ENCODE results near the gene BSN. TPM values are rescaled to one million over a fixed set of nuclear protein-coding genes. Genes with fewer than 3 reads are reported as not detected.
A peak's percentile ranks its signal among the peaks of the same experiment; 100 is the strongest.

The BSN gene
- total and polyA plus RNA-seq, 2 donors (not counting 3 experiments of a cell fraction or from before 2014, with no cell fraction given) = 0.04 to 0.27 TPM

DNA sequence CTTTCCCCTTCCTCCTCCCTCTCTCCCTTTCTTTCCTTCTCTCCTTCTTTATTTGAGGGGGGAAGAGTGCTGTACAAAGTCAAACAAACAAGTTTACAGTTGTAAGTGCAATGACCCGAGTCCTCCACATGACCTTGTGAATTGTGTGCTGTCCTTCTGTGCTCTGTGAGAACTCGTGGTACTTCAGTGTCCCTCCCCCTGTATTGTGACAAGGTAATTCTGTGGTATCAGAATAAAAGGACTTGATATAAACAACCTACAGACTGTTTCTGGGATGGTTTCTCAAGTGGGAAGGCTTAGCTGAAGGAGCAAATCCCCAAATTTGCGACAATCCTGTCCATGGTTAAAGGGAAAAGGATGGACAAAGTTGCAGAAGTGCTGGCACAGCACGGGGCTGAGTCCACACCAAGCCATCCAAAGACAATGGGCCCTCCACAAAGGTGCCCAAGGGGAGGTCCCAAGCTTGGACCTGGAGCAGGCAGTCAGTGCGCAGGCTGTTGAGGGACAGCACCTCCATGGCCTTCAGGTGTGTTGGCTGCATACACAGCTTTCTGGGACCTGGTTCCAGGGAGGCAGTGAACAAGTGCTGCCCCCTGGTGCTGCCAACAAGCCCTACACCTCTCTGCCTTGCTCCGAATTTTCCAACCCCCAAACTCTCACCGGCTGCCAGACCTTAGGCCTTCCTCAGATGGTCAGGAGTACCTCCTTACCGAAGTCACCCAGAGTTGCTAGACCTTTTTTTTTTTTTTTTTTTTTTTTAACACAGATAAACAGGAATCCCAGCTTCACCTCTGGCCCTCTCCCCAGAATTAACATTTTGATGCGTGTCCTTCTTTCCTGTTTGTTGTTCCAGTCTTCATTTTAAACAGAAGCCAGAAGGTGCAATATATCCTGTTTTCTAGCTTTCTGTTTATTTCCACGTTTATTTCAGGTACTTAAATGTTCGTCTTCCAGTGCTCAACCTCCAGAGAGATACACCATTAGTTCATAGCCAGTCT is 117.3 kb downstream of the BSN start:
- Histone ChIP-seq H3K4me1 (ENCODE audit: control insufficient read depth, extremely low read depth, insufficient read depth, low read length) (peaks cover 4% of the 10 kb centered on the region), H2AFZ (ENCODE audit: low read depth, low read length) (no peak overlapping the region), H3K27me3 (ENCODE audit: control insufficient read depth in 2 of 2, insufficient read depth in 2 of 2, low read length in 2 of 2) (no peaks in the 10 kb centered on the region), H3K9me3 (replicated peaks; ENCODE audit: control insufficient read depth, insufficient read depth, low read length) (no peaks in the 10 kb centered on the region), H3K4me2 (ENCODE audit: insufficient read depth, low read length) (no peak overlapping the region), H3K27ac (ENCODE audit: insufficient read depth, low read depth, low read length) (no peak overlapping the region), H4K20me1 (replicated peaks; ENCODE audit: control insufficient read depth, extremely low read depth, insufficient read depth, low read length) (no peaks in the 10 kb centered on the region), H3K9ac (replicated peaks; ENCODE audit: extremely low read depth, insufficient read depth, low read length) (no peak overlapping the region), H3K36me3 (ENCODE audit: control insufficient read depth in 2 of 2, extremely low read depth in 1 of 2, insufficient read depth in 2 of 2, low read length in 2 of 2) (no peaks in the 10 kb centered on the region), H3K4me3 (replicated peaks in 1 of 3; ENCODE audit: insufficient read depth in 1 of 3, low read depth in 1 of 3, low read length in 3 of 3) (no peak overlapping the region), H3K9me1 (replicated peaks; ENCODE audit: control insufficient read depth, extremely low read depth, insufficient read depth, low read length) (no peaks in the 10 kb centered on the region), H3K79me2 (ENCODE audit: control insufficient read depth, insufficient read depth, low read length) (peaks cover 3% of the 10 kb centered on the region)
- DNase-seq (ENCODE audit: low read depth, low spot score) = peak; percentile 69
- no peak for TF ChIP-seq GATA2 (IDR thresholded peaks at IDR 0.05; ENCODE audit: insufficient read depth, insufficient read length, low read depth, low read length)
- TF ChIP-seq MYC (IDR thresholded peaks at IDR 0.05; ENCODE audit: low read depth, low read length) = no peak
- TF ChIP-seq POLR2AphosphoS5 (IDR thresholded peaks at IDR 0.05; ENCODE audit: insufficient read depth, low read depth, low read length) = no peak
- TF ChIP-seq, protein P1, sequence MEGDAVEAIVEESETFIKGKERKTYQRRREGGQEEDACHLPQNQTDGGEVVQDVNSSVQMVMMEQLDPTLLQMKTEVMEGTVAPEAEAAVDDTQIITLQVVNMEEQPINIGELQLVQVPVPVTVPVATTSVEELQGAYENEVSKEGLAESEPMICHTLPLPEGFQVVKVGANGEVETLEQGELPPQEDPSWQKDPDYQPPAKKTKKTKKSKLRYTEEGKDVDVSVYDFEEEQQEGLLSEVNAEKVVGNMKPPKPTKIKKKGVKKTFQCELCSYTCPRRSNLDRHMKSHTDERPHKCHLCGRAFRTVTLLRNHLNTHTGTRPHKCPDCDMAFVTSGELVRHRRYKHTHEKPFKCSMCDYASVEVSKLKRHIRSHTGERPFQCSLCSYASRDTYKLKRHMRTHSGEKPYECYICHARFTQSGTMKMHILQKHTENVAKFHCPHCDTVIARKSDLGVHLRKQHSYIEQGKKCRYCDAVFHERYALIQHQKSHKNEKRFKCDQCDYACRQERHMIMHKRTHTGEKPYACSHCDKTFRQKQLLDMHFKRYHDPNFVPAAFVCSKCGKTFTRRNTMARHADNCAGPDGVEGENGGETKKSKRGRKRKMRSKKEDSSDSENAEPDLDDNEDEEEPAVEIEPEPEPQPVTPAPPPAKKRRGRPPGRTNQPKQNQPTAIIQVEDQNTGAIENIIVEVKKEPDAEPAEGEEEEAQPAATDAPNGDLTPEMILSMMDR (IDR thresholded peaks at IDR 0.05; ENCODE audit: extremely low read depth in 1 of 2, insufficient read depth in 1 of 2, low read depth in 1 of 2, low read length in 2 of 2) = peak; percentile 70 to 96
- dilution Hi-C loops (cut with MboI; ENCODE audit: extremely low pct_ligation_motif_present, low sequenced_read_pairs) (no loop called here), intact Hi-C loops (cut with micrococcal nuclease) (loop anchor here (1.0 kb wide), 1 partner anchor 132 kb away; no protein-coding TSS in a partner anchor)
- FAIRE-seq = peak; percentile 89
- ChIA-PET CTCF (interaction anchor here (0.6 to 5.4 kb wide), 15 partner anchors 11 to 217 kb away, joined by 3 to 293 read pairs (median 4); partner anchors contain the start of gene BSN), POLR2A (interaction anchor here (0.9 to 1.0 kb wide), 2 partner anchors 131 to 132 kb away, joined by 3 to 9 read pairs; partner anchors contain the start of gene INKA1)
- no TSS peak for BruUV-seq (replicated peaks)

Data from endothelial cell of umbilical vein (primary cell).